ENCODE measurements around the gene P2RX5. TPM values are rescaled to one million over a fixed set of nuclear protein-coding genes. Genes with fewer than 3 reads are reported as not detected.

The P2RX5 gene
- total and polyA plus RNA-seq, 2 donors (not counting 3 experiments of a cell fraction or from before 2014, with no cell fraction given): 0.19 to 0.22 TPM

DNA sequence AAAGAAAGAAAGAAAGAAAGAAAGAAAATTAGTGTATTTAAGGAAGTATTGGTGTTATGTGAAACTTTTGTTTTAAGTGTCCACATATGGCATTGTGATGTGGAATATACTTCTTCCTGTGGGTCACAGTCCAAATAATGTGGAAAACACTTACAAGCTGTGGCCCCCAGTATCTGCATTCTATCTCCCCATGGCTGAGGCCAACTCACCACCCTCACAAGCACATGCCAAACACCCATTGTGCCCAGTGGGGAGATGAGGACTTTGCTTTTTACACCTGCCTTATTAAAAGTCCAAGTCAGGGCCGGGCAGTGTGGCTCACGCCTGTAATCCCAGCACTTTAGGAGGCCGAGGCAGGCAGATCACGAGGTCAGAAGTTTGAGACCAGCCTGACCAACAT lies 4.0 kb upstream of the P2RX5 start:
- Histone ChIP-seq H3K9me3 (replicated peaks; ENCODE audit: control insufficient read depth, insufficient read depth, low read length) (no peaks in the 10 kb centered on the region), H4K20me1 (replicated peaks; ENCODE audit: control insufficient read depth, extremely low read depth, insufficient read depth, low read length) (no peaks in the 10 kb centered on the region), H3K36me3 (ENCODE audit: control insufficient read depth in 2 of 2, extremely low read depth in 1 of 2, insufficient read depth in 2 of 2, low read length in 2 of 2) (no peaks in the 10 kb centered on the region), H3K79me2 (ENCODE audit: control insufficient read depth, insufficient read depth, low read length) (no peaks in the 10 kb centered on the region), H3K27ac (ENCODE audit: insufficient read depth, low read depth, low read length) (no peak overlapping the region), H3K9me1 (replicated peaks; ENCODE audit: control insufficient read depth, extremely low read depth, insufficient read depth, low read length) (no peaks in the 10 kb centered on the region), H3K4me1 (ENCODE audit: control insufficient read depth, extremely low read depth, insufficient read depth, low read length) (peaks cover 5% of the 10 kb centered on the region), H3K27me3 (ENCODE audit: control insufficient read depth in 2 of 2, insufficient read depth in 2 of 2, low read length in 2 of 2) (peaks cover 16% of the 10 kb centered on the region in 2 experiments), H2AFZ (ENCODE audit: low read depth, low read length) (no peak overlapping the region), H3K4me3 (replicated peaks in 1 of 3; ENCODE audit: insufficient read depth in 1 of 3, low read depth in 1 of 3, low read length in 3 of 3) (no peak overlapping the region), H3K9ac (replicated peaks; ENCODE audit: extremely low read depth, insufficient read depth, low read length) (no peak overlapping the region), H3K4me2 (ENCODE audit: insufficient read depth, low read length) (no peak overlapping the region)
- ChIA-PET CTCF (no interaction called here), POLR2A (no interaction called here)
- dilution Hi-C loops (cut with MboI; ENCODE audit: extremely low pct_ligation_motif_present, low sequenced_read_pairs): no loop called here
- intact Hi-C loops (cut with micrococcal nuclease): no loop called here
- FAIRE-seq (no peak), DNase-seq (ENCODE audit: low read depth, low spot score) (no peak)
- TF ChIP-seq, protein P1, sequence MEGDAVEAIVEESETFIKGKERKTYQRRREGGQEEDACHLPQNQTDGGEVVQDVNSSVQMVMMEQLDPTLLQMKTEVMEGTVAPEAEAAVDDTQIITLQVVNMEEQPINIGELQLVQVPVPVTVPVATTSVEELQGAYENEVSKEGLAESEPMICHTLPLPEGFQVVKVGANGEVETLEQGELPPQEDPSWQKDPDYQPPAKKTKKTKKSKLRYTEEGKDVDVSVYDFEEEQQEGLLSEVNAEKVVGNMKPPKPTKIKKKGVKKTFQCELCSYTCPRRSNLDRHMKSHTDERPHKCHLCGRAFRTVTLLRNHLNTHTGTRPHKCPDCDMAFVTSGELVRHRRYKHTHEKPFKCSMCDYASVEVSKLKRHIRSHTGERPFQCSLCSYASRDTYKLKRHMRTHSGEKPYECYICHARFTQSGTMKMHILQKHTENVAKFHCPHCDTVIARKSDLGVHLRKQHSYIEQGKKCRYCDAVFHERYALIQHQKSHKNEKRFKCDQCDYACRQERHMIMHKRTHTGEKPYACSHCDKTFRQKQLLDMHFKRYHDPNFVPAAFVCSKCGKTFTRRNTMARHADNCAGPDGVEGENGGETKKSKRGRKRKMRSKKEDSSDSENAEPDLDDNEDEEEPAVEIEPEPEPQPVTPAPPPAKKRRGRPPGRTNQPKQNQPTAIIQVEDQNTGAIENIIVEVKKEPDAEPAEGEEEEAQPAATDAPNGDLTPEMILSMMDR (IDR thresholded peaks at IDR 0.05; ENCODE audit: extremely low read depth in 1 of 2, insufficient read depth in 1 of 2, low read depth in 1 of 2, low read length in 2 of 2): no peak
- TF ChIP-seq EZH2 (IDR thresholded peaks at IDR 0.05; ENCODE audit: borderline replicate concordance, low read depth, low read length, severe bottlenecking): no peak
- no peak for TF ChIP-seq POLR2A (IDR thresholded peaks at IDR 0.05; ENCODE audit: low read depth, low read length)
- no peak for TF ChIP-seq JUN (IDR thresholded peaks at IDR 0.05; ENCODE audit: borderline replicate concordance, insufficient read depth, insufficient read length, low read depth)
- no peak for TF ChIP-seq POLR2AphosphoS5 (IDR thresholded peaks at IDR 0.05; ENCODE audit: insufficient read depth, low read depth, low read length)
- TF ChIP-seq, protein P2, sequence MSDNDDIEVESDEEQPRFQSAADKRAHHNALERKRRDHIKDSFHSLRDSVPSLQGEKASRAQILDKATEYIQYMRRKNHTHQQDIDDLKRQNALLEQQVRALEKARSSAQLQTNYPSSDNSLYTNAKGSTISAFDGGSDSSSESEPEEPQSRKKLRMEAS (IDR thresholded peaks at IDR 0.05; ENCODE audit: insufficient read depth, insufficient read length): no peak
- no peak for TF ChIP-seq FOS (IDR thresholded peaks at IDR 0.05; ENCODE audit: borderline replicate concordance, insufficient read depth, low read length)
- TF ChIP-seq GATA2 (IDR thresholded peaks at IDR 0.05; ENCODE audit: insufficient read depth, insufficient read length, low read depth, low read length): no peak
- TF ChIP-seq MYC (IDR thresholded peaks at IDR 0.05; ENCODE audit: low read depth, low read length): no peak
- BruUV-seq (replicated peaks): no TSS peak

Data from endothelial cell of umbilical vein (primary cell).